OCI-LY1 (cell line): Measurements from ENCODE around the gene PTPRJ.

Experiments used
- H2AFZ ChIP-seq: fragments of 200-600 bp; sonication (generic), shearing (Covaris generic); 2 replicates; pipeline ENCODE4 v1.6.0; 2014; ENCODE audit warnings: antibody characterized with exemption, mild to moderate bottlenecking, low read length
- H3F3A ChIP-seq: fragments of 200-600 bp; sonication (generic), shearing (Covaris generic); 2 replicates; pipeline ENCODE4 v1.6.0; 2014; ENCODE audit warnings: mild to moderate bottlenecking, antibody characterized with exemption, low read length, moderate library complexity; ENCODE audit not compliant: insufficient read depth
- H3K27ac ChIP-seq: fragments of 200-600 bp; sonication (generic); 2 replicates; pipeline ENCODE4 v1.5.1; 2014; ENCODE audit warnings: low read length, mixed run types, mild to moderate bottlenecking, low read depth; ENCODE audit not compliant: poor library complexity, severe bottlenecking
- H3K27me3 ChIP-seq: fragments of 200-600 bp; sonication (generic); 2 replicates; pipeline ENCODE4 v1.6.0; 2014; ENCODE audit warnings: antibody characterized with exemption, mild to moderate bottlenecking, low read length, moderate library complexity; ENCODE audit not compliant: insufficient read depth
- H3K36me3 ChIP-seq: fragments of 200-600 bp; sonication (generic); 2 replicates; pipeline ENCODE4 v1.6.1; 2014; ENCODE audit warnings: mild to moderate bottlenecking, antibody characterized with exemption, low read length, moderate library complexity, mixed read lengths; ENCODE audit not compliant: insufficient read depth
- H3K4me1 ChIP-seq: fragments of 200-600 bp; sonication (generic); 2 replicates; pipeline ENCODE4 v1.5.1; 2014; ENCODE audit warnings: mild to moderate bottlenecking, low read length, moderate library complexity; ENCODE audit not compliant: insufficient read depth, severe bottlenecking
- H3K4me2 ChIP-seq: fragments of 200-600 bp; sonication (generic), shearing (Covaris generic); 2 replicates; pipeline ENCODE4 v1.6.1; 2014; ENCODE audit warnings: low read length
- H3K4me3 ChIP-seq: fragments of 200-600 bp; sonication (generic); 2 replicates; pipeline ENCODE4 v1.5.1; 2014; ENCODE audit warnings: low read length, low read depth, mild to moderate bottlenecking, mixed read lengths; ENCODE audit not compliant: poor library complexity, severe bottlenecking
- H3K79me2 ChIP-seq: fragments of 200-600 bp; shearing (Covaris generic); 2 replicates; pipeline ENCODE4 v1.6.1; 2016; ENCODE audit warnings: mixed run types, low read length, mixed read lengths; ENCODE audit not compliant: insufficient read depth
- H3K9ac ChIP-seq: fragments of 200-600 bp; sonication (generic), shearing (Covaris generic); 2 replicates; pipeline ENCODE4 v1.6.1; 2014; ENCODE audit warnings: mild to moderate bottlenecking, low read length, mixed read lengths
- H3K9me2 ChIP-seq: fragments of 200-600 bp; sonication (generic), shearing (Covaris generic); 2 replicates; pipeline ENCODE4 v1.6.1; 2014; ENCODE audit warnings: low read depth, mild to moderate bottlenecking, low read length, mixed read lengths
- H3K9me3 ChIP-seq: fragments of 200-600 bp; shearing (Covaris generic); 2 replicates; pipeline ENCODE4 v1.6.1; 2014; ENCODE audit warnings: low read length, mixed read lengths
- H4K20me1 ChIP-seq: fragments of 200-600 bp; sonication (generic), shearing (Covaris generic); 2 replicates; pipeline ENCODE4 v1.6.0; 2016; ENCODE audit warnings: mild to moderate bottlenecking, low read length; ENCODE audit not compliant: insufficient read depth
- CTCF ChIP-seq: fragments of 200-600 bp; sonication (generic), shearing (Covaris generic); IDR thresholded peaks from 2 replicates; pipeline ENCODE4 v1.5.1; 2017; ENCODE audit warnings: mild to moderate bottlenecking, antibody characterized with exemption, low read length, moderate library complexity, mixed read lengths
- EZH2 ChIP-seq: fragments of 200-600 bp; sonication (generic), shearing (Covaris generic); IDR thresholded peaks from 2 replicates; pipeline ENCODE4 v1.8.0; 2017; ENCODE audit warnings: borderline replicate concordance, mixed run types, mild to moderate bottlenecking, antibody characterized with exemption, low read length, moderate library complexity, mixed read lengths

Gene PTPRJ

GRCh38 chr11:48096588-48097525, 116.5 kb downstream of the PTPRJ start:
- Histone ChIP-seq H3K9me3 (no peaks in the 10 kb centered on the region), H3K27me3 (no peaks in the 10 kb centered on the region), H2AFZ (no peak overlapping the region), H3F3A (no peaks in the 10 kb centered on the region), H3K4me1 (peaks cover 98% of the 10 kb centered on the region), H3K4me2 (no peak overlapping the region; the same call in 1 of the 2 replicates), H3K36me3 (no peaks in the 10 kb centered on the region), H3K27ac (peak overlapping the region; percentile 81), H3K9me2 (no peaks in the 10 kb centered on the region), H3K9ac (no peak overlapping the region; the same call in 1 of the 2 replicates), H3K79me2 (peaks cover 90% of the 10 kb centered on the region), H3K4me3 (no peak overlapping the region), H4K20me1 (no peaks in the 10 kb centered on the region)
- TF ChIP-seq EZH2 (no peak), CTCF (no peak)

GRCh38 chr11:48098024-48098423, 117.7 kb downstream of the PTPRJ start:
- Histone ChIP-seq H3K79me2 (peaks cover 91% of the 10 kb centered on the region), H2AFZ (no peak overlapping the region), H3K4me2 (no peak overlapping the region), H3K27ac (peak overlapping the region; percentile 81), H3K9me2 (no peaks in the 10 kb centered on the region), H3F3A (no peaks in the 10 kb centered on the region), H4K20me1 (no peaks in the 10 kb centered on the region), H3K9ac (no peak overlapping the region), H3K27me3 (no peaks in the 10 kb centered on the region), H3K9me3 (no peaks in the 10 kb centered on the region), H3K4me1 (peaks cover 98% of the 10 kb centered on the region), H3K36me3 (no peaks in the 10 kb centered on the region), H3K4me3 (no peak overlapping the region)
- TF ChIP-seq EZH2 = no peak
- TF ChIP-seq CTCF = no peak

- TF ChIP-seq EZH2 = no peak
- TF ChIP-seq CTCF = no peak
Observed at GRCh38 chr11:48099916-48100446, 119.6 kb downstream of the PTPRJ start.

More at GRCh38 chr11:48099916-48100446, 119.6 kb downstream of the PTPRJ start:
- Histone ChIP-seq H2AFZ (no peak overlapping the region), H3F3A (no peaks in the 10 kb centered on the region), H3K27ac (peak overlapping the region; percentile 47), H3K4me3 (no peak overlapping the region), H4K20me1 (no peaks in the 10 kb centered on the region), H3K27me3 (no peaks in the 10 kb centered on the region), H3K9ac (no peak overlapping the region; the same call in 1 of the 2 replicates), H3K4me2 (no peak overlapping the region; the same call in 1 of the 2 replicates), H3K36me3 (no peaks in the 10 kb centered on the region), H3K9me3 (no peaks in the 10 kb centered on the region), H3K9me2 (no peaks in the 10 kb centered on the region), H3K79me2 (peaks cover 88% of the 10 kb centered on the region), H3K4me1 (peaks cover 98% of the 10 kb centered on the region)
